Neutrophil (primary cell): ENCODE results near the gene OOSP4A.

Experiments
- H3K27ac ChIP-seq: fragments of 200-600 bp; sonication (generic); 2 replicates; pipeline ENCODE4 v1.5.1; 2016; ENCODE audit warnings: mild to moderate bottlenecking, moderate library complexity
- H3K27me3 ChIP-seq: fragments of 200-600 bp; sonication (generic); 2 replicates; pipeline ENCODE4 v1.6.0; 2016; ENCODE audit warnings: mild to moderate bottlenecking
- H3K36me3 ChIP-seq: fragments of 200-600 bp; sonication (generic); 2 replicates; pipeline ENCODE4 v1.5.1; 2017
- H3K4me1 ChIP-seq, 2 experiments: fragments of 200-600 bp in 1 of 2; sonication (generic) in 1 of 2; 1 replicate in 1 of 2; 2 replicates in 1 of 2; pipeline versions ENCODE4 v1.5.1 to v1.6.1; 2013 to 2016; ENCODE audit warnings: low read depth in 1 of 2, low read length in 1 of 2, mild to moderate bottlenecking in 1 of 2, moderate library complexity in 1 of 2; ENCODE audit not compliant: control insufficient read depth in 1 of 2, insufficient read depth in 1 of 2
- H3K4me3 ChIP-seq, 2 experiments: fragments of 200-600 bp in 1 of 2; sonication (generic) in 1 of 2; 1 replicate in 1 of 2; 2 replicates in 1 of 2; pipeline ENCODE4 v1.5.1; 2013 to 2016; ENCODE audit warnings: low read depth in 1 of 2, low read length in 1 of 2, mild to moderate bottlenecking in 1 of 2, moderate library complexity in 1 of 2
- H3K9me3 ChIP-seq: fragments of 200-600 bp; sonication (generic); 2 replicates; pipeline ENCODE4 v1.5.1; 2016
- CTCF ChIP-seq: fragments of 200-600 bp; sonication (generic); IDR thresholded peaks from 2 replicates; pipeline ENCODE4 v1.5.1; 2016; ENCODE audit warnings: antibody characterized with exemption

Gene OOSP4A

GRCh38 chr11:59997800-59998199, 34.0 kb downstream of the OOSP4A start:
- Histone ChIP-seq H3K27me3 (no peaks in the 10 kb centered on the region), H3K27ac (no peak overlapping the region), H3K4me1 (peaks cover 9% of the 10 kb centered on the region in 2 experiments), H3K36me3 (no peaks in the 10 kb centered on the region), H3K4me3 (no peak overlapping the region), H3K9me3 (no peaks in the 10 kb centered on the region)
- TF ChIP-seq CTCF = no peak

GRCh38 chr11:59999691-60000090, 35.9 kb downstream of the OOSP4A start:
- Histone ChIP-seq H3K27ac (no peak overlapping the region), H3K4me1 (no peaks in the 10 kb centered on the region), H3K27me3 (no peaks in the 10 kb centered on the region), H3K36me3 (no peaks in the 10 kb centered on the region), H3K9me3 (no peaks in the 10 kb centered on the region), H3K4me3 (no peak overlapping the region)
- TF ChIP-seq CTCF = no peak

GRCh38 chr11:60003729-60004128, 39.9 kb downstream of the OOSP4A start:
- no peak for TF ChIP-seq CTCF
- Histone ChIP-seq H3K27me3 (no peaks in the 10 kb centered on the region), H3K27ac (no peak overlapping the region), H3K36me3 (no peaks in the 10 kb centered on the region), H3K4me1 (no peaks in the 10 kb centered on the region), H3K9me3 (no peaks in the 10 kb centered on the region), H3K4me3 (no peak overlapping the region)

GRCh38 chr11:60005360-60005759, 41.5 kb downstream of the OOSP4A start:
- no peak for TF ChIP-seq CTCF
- Histone ChIP-seq H3K27ac (no peak overlapping the region), H3K27me3 (no peaks in the 10 kb centered on the region), H3K9me3 (no peaks in the 10 kb centered on the region), H3K36me3 (no peaks in the 10 kb centered on the region), H3K4me3 (no peak overlapping the region), H3K4me1 (no peaks in the 10 kb centered on the region)

- Histone ChIP-seq H3K4me1 (peaks cover 0 to under 1% of the 10 kb centered on the region in 2 experiments), H3K27ac (no peak within 1 kb of the TSS), H3K27me3 (no peaks in the 10 kb centered on the region), H3K4me3 (no peak within 1 kb of the TSS), H3K9me3 (no peaks in the 10 kb centered on the region), H3K36me3 (no peaks in the 10 kb centered on the region)
- no peak for TF ChIP-seq CTCF
These were observed 53.0 kb downstream of the OOSP4A start, which contains the start of gene OOSP4B for GRCh38 chr11:60016881-60017280. Gene OOSP4B (plus strand): TSS chr11:60017181.

GRCh38 chr11:60018058-60018457, 54.2 kb downstream of the OOSP4A start:
- no peak overlapping the region for H3K27ac ChIP-seq
- no peaks in the 10 kb centered on the region for H3K9me3 ChIP-seq
- TF ChIP-seq CTCF = no peak
- H3K4me1 ChIP-seq = peaks cover 5 to 7% of the 10 kb centered on the region in 2 experiments
- no peak overlapping the region for H3K4me3 ChIP-seq
- no peaks in the 10 kb centered on the region for H3K36me3 ChIP-seq
- no peaks in the 10 kb centered on the region for H3K27me3 ChIP-seq
